ENCODE results near the gene SEZ6.

Gene SEZ6

DNA sequence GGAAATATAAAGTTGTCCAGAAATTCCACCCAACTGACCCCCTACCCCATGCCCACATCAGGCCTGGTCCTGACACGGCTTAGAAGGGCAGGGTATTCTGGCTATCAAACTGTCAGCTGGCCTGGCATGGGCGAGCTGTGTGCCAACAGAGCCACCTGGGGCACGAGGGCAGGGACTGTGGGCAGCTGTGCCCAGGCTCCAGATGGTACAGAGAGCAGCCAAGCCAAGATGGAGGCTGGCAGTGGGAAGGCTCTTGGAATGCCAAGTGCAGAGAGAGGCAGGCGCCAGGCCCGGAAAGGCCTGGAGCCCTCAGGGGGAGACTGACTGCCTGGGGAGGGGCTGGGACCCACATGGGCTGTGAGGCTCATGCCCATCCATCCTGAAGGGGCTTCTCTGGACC, 30.2 kb downstream of the SEZ6 start:
- no peak for DNase-seq (ENCODE audit: low spot score)

DNA sequence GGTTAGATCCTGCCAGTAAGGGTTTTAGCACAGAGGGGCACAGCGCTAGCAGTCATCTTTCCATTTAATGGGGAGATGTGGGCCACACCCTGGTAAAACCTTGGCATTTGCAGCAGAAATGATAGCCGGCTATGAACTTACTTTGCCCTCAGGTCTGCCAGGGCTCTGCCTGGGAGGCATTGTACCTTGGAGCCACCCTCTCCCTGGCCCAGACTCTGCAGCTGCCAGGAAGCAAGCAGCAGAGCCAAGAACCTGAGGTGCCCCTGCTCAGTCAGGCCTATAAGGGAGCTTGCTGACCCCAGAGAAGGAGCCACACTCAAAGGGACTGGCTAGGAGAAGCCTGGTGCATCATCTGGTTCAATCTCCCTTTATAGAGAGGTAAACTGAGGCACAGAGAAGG, 30.8 kb downstream of the SEZ6 start:
- DNase-seq (ENCODE audit: low spot score): no peak

DNA sequence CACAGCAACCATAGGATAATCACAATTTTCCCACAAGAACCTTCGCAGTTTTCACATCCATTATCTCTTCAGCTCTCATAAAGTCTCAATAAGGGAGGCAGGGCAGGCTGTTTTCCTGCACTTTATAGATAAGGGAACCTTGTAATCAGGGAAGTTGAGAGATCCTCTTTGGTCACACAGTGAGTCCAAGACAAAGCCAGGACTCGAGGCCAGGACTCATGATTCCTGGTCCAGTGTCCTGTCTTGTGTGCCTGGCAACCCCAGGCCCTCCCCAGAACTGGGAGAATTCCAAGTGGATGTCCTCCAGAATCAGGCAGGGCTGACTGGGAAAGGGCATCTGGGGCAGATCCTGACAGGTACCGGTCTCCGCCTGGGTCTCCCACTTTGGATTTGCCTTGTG, 31.4 kb downstream of the SEZ6 start:
- no peak for DNase-seq (ENCODE audit: low spot score)

DNA sequence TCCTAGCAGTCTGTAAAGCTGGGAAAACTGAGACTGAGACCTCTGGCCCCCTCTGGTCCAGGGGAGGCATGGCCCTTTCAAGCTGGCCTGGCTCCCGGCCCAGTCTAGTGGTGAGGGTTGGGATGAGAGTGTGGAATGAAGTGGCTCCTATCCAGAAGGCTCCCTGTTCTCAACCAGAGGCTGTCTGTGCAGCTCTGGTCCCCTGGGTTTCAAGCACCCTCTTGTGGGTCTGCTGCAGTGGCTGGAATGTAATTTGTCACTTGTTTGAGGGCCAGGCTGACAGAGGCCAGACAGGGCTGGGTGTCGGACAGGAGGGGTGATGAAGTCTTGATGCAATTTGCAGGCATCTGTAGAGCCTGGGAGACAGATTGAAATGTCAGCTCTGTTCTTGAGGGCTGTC, 32.4 kb downstream of the SEZ6 start:
- DNase-seq (ENCODE audit: low spot score): no peak

DNA sequence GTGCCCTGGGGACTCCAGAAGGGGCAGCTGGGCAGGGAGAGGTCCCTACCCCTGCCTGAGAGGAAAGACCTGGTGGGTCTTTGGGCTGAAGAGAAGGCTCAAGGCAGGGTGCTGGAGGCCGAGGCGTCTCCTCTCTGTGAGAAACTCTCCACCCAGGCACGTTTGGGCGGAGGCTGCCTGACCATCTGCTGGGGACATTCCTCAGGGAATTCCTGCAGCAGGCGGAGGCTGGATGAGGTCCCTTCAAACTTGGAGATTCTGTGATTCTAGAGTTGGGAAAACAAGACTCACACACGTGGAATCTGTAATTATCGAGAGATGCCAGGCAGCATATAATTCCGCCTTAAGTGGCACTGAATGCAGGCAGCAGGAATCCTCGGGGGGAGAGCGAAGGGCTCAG, 33.4 kb downstream of the SEZ6 start:
- DNase-seq (ENCODE audit: low spot score): no peak

DNA sequence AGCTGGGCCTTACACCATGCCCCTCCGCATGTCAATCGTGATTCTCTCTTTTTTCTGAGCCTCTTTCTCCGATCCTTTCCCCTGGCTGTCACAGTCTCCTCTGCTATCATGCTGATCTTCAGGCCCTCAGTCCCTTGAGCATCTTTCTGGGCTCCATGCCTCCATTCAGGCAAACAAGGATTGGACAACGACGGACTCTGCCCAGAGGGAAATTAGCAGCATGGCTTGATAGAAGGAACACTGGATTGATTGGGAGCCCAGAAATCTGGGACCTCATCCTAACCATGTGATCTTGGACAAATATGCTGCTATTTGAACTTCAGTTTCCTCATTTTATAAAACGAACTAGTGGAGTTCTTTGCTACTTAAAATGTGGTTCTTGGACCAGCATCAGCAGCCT, 35.0 kb downstream of the SEZ6 start:
- DNase-seq (ENCODE audit: low spot score): no peak

DNA sequence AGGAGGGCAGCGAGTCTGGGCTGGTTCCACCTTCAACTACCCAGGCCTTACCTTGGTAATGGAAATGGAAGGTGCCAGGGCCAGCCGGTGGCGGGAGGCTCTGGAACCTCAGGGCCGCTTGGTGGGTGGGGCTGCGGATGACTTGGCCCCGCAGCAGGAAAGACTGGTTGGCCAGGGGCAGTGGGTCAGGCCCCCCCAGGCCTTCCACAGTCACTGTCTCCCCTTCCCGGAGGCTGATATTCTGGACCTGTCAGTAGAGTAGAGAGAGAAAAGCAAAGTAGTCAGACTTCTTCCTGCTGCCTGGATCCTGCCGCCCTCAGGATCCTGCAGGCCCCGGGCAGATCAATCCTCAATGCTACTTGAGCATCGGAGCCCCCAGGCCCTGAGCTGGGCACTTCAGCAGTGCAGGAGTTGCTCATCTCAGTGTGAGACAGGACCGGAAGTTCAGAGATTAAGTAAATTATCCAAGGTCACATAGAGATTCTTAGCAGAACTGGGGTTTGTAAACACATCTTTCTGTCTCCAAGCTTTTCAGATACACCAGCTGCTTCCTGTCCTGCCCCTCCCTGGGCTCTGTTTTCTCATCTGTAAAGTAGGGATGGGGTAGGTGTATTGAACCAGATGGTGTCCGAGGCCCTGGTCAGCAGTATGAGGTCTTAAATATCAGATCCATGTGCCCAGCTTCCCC, 36.0 kb downstream of the SEZ6 start:
- no peak for DNase-seq (ENCODE audit: low spot score)

DNA sequence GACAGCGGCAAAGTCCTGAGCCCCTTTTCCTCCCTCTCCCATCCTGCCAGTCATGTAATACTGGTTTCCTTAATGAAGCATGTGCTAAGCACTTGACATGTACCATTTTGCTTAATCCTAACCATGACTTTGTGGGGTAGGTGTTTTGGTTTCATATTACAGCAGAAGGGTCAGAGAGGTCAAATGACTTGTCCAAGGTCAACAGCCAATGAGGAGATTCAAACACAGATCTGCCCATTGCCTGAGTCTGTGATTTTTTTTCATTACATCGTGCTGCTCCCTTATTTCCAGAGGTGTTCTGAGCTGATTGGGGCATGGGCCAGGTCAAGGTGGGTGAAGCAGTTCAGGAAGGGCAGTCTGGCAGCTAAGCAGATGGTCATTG, 36.9 kb downstream of the SEZ6 start:
- no peak for DNase-seq (ENCODE audit: low spot score)

DNA sequence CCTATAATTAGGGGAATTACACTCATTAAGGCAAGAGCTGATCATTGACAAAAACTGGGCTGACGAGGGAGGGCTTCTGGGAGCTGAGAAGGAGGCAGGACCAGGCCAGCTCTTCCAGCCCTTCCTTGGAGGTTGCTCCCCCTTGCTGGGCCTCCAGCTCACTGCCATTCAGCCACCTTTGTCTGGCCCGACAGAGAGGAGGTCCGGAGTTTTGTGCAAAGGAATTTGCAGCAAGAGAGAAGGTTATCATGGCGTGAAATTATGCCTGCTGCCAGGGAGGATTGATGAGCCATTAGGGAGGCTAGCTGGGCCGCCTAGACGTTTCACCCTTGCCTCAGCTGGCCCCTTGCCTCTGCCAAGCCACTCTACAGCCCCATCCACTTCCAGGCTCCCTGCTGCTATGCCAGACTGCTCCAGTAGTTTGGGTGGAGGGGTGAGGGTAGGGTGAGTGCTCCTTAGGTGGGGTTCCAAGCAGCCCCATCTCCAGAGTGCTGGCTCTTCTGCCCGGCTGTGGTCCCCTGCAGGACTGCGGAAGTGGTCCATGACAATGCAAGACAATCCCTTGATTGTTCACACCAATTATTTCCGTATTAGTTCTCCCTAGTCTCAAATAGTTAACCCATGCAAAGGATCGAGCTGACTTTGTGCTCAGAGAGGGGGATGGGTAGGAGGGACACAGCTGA, 37.5 kb downstream of the SEZ6 start:
- no peak for DNase-seq (ENCODE audit: low spot score)

DNA sequence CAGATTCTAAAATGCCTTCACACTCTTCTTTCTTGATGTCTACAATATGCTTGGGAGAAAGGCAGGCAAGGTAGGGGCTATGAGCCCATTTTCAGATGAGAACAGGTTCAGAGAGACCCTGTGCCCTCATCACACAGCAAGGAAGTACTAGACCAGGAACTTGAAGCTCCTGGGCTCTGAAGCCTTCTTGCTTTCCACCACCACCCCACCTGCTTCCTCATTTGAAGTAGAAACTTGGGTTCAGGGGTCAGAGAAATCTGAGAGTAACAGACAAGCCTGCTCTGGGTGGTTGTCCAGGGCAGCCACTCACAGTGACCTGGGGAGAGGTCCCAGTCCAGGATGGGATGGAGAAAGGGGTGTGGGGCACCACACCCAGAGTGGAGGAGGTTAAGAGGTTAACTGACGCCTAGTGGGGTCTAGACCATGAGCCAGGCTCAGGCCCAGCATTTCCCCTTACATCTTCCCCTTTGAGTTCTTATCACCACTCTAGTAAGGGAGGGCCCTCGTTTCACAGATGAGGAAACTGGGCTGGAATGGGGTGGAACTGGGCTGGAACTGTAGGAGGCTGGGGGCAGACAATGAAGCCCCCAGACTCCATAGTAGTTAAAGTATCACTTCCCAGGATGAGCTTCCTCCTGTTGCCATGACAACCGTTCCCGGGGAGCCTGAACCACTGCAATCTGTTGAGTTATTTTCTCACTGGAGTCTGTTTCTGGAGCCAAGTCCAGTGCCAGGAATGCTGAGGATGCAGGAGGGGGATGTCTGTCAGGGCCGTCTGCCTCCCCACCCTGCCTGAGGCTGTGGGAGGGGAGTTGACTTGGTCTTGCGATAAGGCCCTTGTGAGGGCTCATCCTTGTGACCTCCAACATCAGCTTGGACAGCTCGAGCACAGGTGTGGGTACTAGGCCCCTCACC, 38.4 kb downstream of the SEZ6 start:
- no peak for DNase-seq (ENCODE audit: low spot score)

DNA sequence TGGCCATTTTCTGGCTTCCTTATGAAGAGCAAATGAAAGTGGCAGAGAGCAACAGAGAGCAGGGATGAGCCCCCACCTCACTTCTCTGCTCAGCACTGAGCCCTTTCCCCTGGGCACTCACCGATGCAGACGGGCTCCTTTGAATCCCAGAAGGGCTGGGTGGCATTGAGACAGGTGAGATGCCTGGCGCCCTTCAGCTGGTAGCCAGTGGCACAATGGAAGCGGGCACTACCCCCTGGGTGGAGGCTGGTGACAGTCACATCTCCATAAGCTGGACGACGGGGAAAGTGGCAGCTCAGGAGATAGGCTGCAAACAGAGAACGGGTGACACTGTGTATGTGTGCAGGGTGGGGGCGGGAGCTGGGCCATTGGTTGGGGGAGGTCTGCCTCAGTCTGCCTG, 42.0 kb downstream of the SEZ6 start:
- DNase-seq (ENCODE audit: low spot score): no peak

DNA sequence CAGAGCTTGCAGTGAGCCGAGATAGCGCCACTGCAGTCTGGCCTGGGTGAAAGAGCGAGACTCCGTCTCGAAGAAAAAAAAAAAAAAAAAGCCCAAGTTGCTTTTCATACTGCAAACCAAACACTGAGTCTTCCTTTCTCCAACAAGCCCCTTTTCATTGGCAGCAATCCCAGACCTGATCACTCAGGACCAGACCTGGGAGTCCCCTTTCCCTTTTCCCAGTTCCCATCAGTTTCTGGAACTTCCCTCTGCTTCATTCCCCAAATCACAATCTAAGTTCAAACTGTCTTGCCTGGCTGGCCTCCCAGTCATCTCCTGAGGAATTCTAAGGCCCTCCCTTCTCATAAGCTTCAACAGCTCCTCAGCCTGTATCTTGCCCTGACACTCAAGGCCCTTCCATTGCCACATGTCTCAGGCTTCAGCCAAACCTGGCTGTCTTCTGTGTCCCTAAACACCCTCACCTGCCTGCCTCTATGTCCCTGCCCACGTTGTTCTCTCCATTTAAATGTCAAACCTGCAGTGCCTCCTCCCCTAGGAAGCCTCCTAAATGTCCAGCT, 42.7 kb downstream of the SEZ6 start:
- DNase-seq (ENCODE audit: low spot score): no peak

DNA sequence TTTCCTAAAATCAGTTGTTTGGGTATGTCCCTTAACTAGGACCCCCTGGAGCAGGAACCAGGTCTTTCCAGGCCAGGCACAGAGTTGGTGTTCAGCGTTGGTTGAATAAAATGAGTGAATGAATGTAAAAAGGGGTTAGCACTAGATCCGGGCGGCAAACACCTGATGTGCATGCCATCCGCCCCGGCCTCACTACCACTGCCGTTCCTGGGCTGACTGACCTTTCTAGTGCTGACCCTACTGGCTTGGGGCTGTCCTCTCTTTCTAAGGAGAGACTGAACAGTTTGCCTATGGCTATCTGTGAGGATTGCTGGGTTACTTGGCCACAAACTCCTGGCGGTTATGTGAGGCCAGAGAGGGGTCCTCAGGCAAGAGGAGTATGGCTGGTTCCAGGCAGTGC, 44.4 kb downstream of the SEZ6 start:
- no peak for DNase-seq (ENCODE audit: low spot score)

DNA sequence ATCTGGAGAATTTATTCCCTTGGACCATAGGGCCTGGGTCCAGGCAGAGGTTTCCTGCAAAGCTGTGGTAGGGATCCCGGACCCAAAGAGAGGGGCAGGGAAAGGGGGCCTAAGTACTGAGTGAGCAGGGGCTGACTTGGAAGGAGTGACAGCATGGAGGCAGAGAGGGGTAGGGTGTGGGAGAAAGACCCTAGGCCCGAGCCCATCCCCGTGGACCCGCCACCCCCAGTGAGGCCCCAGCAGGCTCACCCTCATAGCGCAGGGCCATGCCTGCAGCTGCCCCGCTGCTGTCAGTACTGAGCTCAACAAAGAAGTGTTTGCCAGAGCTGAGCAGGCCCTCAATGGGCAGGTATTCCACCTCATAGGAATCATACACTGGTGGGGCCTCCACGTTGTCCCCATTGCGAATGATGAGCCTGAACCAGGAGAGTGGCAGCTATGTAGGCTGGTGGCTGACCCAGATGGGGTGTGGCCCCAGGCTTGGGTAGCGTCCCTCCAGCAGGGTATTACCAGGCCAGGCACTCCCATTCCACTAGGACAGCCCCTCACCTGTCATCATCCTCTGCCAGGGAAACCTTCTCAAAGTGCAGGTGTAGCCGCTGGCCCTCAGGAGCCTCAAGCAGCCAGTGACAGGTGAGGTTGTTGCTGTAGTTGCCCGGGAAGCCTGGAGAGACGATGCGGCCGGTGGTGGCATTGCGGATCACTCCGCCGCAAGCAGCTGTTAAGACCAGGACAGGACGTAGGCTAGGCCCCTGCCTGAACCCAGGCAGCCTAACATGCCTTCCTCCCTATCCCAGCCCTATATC, 45.4 kb downstream of the SEZ6 start:
- no peak for DNase-seq (ENCODE audit: low spot score)

DNA sequence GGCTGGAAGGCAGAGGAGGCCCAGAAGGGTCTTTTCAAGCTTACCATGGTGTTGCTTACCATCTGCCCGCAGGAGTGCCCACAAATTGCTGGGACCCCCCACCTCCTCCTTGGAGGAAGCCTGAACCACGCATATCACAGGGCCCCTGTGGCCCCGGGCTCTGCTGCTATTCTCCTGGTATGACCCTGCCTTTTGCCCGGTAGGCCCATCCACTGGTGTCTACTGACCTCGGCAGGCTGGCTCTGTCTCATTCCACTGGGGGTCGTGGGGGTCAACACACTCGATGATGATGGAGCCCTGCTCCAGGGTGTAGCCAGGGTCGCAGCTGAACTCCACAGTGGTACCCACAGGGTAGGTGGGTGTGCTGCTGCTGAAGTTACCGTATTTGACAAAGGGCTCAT, 46.4 kb downstream of the SEZ6 start:
- no peak for DNase-seq (ENCODE audit: low spot score)

DNA sequence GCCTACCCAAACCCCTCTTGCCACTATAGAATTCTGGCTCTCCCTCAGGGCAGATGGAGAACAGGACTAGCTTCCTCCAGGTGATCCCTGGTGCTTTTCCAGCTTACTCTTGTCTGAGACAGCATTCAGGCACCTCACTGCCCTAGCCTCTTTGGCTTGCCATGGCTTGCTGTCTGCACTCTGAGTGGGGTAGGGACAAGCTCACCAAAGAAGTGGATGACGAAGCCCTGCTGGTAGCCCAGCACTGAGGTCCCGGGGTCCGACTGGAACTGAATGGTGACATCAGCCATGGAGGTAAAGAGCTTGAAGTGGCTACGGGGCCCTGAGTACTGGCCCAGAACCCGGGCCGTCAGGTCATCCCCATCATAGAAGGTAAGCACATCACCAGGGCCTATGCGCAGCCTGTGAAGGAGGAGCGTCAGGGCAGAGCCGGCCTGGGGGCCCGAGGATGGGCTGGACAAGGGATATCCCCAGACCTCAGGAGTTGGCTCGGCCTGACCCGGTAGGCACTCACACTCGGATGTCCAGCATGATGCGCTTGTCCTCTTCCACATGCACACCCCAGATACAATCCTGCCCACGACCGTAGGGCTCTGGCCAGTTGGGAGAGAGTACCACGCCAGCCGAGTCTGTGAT, 46.9 kb downstream of the SEZ6 start:
- DNase-seq (ENCODE audit: low spot score): no peak

DNA sequence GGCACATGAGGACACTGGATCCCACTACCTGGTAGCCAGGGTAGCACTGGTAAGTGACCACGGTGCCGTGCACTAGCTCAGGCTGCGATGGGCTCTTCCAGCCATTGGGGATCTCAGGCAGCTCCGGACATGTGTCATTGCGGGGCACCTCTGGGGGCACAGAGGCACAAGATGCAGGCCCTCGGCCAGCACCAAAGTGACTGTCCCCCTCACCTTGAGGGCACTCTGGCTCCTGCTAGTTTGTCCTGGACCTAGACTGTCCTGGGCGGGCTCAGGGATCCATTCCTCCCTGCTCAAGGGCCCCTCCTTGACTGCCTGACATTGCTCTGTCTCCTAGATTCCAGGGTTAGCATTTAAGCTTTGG, 47.9 kb downstream of the SEZ6 start:
- no peak for DNase-seq (ENCODE audit: low spot score)

DNA sequence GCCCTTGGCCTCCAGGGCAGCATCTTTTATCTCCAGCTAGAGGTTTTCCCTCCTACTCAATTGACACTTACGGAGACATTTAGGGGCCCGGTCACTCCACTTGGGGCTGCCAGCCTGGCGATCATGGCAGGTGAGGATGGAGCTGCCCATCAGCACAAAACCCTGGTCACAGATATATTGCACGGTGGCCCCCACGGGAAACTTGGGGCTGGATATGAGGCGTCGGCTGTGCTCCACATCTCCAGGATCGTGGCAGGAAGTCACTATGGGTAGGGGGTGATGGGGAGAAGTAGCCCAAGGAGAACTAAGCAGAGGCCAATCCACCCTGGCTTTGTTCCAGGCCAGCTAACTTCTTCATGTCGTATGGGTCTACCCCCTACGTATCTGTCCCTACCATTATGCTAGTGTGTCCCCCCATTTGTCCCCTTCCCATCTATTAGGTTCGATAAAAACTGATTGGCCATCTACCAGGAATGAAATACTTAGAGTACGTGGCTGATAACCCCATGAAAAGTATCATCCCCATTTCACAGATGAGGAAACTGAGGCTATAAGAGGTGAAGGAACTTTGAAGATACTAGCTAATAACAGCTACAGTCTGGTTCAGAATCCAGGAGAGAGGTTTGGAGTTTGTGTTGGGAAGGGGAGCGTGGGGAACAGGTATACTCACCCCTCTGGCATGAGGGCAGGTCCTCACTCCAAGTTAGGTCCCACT, 48.4 kb downstream of the SEZ6 start:
- no peak for DNase-seq (ENCODE audit: low spot score)

DNA sequence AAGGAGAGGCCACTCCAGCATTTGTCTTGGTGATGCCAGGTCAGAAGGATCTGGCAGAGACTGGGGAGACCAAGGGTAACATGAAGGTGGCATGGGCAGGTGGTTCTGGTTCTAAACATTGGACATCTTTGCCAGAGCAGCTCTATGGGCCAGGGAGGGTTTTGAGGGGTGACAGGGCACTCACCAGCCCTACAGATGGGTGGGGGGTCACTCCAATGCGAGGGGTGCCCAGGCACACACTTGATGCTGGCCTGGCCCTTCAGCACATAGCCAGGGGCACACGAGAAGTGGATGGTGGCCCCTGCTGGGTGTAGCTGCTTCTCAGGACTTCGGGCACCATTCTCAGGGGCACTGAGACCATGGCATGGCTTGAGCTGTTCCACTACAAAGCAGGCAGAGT, 49.0 kb downstream of the SEZ6 start:
- DNase-seq (ENCODE audit: low spot score): no peak

DNA sequence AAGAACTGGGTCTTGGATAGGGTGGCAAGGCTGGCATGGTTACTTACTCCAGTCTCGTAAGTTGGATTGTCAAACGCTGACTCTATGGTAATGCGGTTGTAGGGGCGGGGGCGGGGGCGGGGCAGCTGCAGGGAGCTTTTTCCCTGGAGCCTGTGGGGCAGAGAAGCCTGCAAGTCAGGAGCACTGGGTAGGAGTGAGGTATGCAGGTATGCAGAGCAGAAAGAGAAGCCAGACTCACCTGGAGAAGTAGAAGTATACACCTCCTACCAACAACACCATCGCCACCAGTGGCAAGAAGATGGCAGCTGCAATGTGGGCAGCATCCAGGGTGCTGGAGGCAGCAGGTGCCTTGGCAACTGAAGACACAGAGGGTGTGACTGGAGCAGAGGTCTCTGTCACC, 49.7 kb downstream of the SEZ6 start:
- DNase-seq (ENCODE audit: low spot score): no peak

DNA sequence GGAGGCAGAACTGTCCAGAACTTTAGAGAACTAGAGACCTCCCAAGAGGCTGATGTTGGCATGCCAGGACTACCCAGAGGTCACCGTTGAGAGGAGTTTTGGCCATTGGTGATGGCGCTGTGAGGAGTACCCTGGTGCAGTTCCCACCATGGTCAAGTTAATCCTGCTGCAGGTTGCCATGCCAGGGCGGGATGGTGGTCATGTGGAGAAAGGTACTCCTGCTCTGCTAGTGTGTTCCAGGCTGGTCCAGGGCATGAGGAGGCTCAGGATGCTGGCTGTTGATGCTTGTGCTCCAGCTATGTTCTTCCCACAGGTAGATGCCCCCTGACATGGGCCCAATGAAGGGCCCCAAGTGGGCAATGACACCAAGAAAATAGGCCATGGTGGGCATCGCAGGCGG, 50.4 kb downstream of the SEZ6 start:
- no peak for DNase-seq (ENCODE audit: low spot score)

Data from CD4-positive, alpha-beta T cell treated with Interleukin-15 for 4 hours (primary cell).